ENCODE measurements around the gene PABPN1.
A peak's percentile ranks its signal among the peaks of the same experiment; 100 is the strongest.

The PABPN1 gene

GRCh38 chr14:23302290-23303225 lies 18.7 kb upstream of the PABPN1 start, which contains the start of gene PPP1R3E:
TSS of gene PPP1R3E (minus strand) at chr14:23302859. CDS start at chr14:23302576, 283 bp downstream.
- DNase-seq (ENCODE audit: low read depth in 2 of 2), result peak; percentile 58 to 59
- TF ChIP-seq CTCF (IDR thresholded peaks at IDR 0.05; ENCODE audit: low read depth, low read length), result no peak
- peak within 1 kb of the TSS; percentile 53 to 69 for H3K4me3 ChIP-seq (replicated peaks in 1 of 2; ENCODE audit: low read depth in 2 of 2, low read length in 2 of 2)

GRCh38 chr14:23306412-23307145 lies 14.7 kb upstream of the PABPN1 start, which contains the start of gene BCL2L2:
TSS of gene BCL2L2 (plus strand) at chr14:23306833. CDS start at chr14:23307768, 935 bp downstream.
- TF ChIP-seq CTCF (IDR thresholded peaks at IDR 0.05; ENCODE audit: low read depth, low read length), result no peak
- H3K4me3 ChIP-seq (replicated peaks in 1 of 2; ENCODE audit: low read depth in 2 of 2, low read length in 2 of 2), result peak within 1 kb of the TSS; percentile 84 to 90
- peak; percentile 89 to 95 for DNase-seq (ENCODE audit: low read depth in 2 of 2)

GRCh38 chr14:23307146-23307530 lies 14.1 kb upstream of the PABPN1 start:
- H3K4me3 ChIP-seq (replicated peaks in 1 of 2; ENCODE audit: low read depth in 2 of 2, low read length in 2 of 2), result peak overlapping the region; percentile 84 to 90
- TF ChIP-seq CTCF (IDR thresholded peaks at IDR 0.05; ENCODE audit: low read depth, low read length), result no peak
- no peak for DNase-seq (ENCODE audit: low read depth in 2 of 2)

GRCh38 chr14:23307687-23308644 lies 13.3 kb upstream of the PABPN1 start:
- peak in 1 of 2 donors; percentile 35 for DNase-seq (ENCODE audit: low read depth in 2 of 2)
- peak overlapping the region; percentile 84 to 90 for H3K4me3 ChIP-seq (replicated peaks in 1 of 2; ENCODE audit: low read depth in 2 of 2, low read length in 2 of 2)
- no peak for TF ChIP-seq CTCF (IDR thresholded peaks at IDR 0.05; ENCODE audit: low read depth, low read length)

GRCh38 chr14:23308721-23309445 lies 12.4 kb upstream of the PABPN1 start:
- peak overlapping the region in 1 of 2 donors; percentile 90 for H3K4me3 ChIP-seq (replicated peaks in 1 of 2; ENCODE audit: low read depth in 2 of 2, low read length in 2 of 2)
- no peak for TF ChIP-seq CTCF (IDR thresholded peaks at IDR 0.05; ENCODE audit: low read depth, low read length)
- DNase-seq (ENCODE audit: low read depth in 2 of 2), result no peak

Measured in cardiac fibroblast (primary cell).